ENCODE results near the gene EIF4G1.

DNA sequence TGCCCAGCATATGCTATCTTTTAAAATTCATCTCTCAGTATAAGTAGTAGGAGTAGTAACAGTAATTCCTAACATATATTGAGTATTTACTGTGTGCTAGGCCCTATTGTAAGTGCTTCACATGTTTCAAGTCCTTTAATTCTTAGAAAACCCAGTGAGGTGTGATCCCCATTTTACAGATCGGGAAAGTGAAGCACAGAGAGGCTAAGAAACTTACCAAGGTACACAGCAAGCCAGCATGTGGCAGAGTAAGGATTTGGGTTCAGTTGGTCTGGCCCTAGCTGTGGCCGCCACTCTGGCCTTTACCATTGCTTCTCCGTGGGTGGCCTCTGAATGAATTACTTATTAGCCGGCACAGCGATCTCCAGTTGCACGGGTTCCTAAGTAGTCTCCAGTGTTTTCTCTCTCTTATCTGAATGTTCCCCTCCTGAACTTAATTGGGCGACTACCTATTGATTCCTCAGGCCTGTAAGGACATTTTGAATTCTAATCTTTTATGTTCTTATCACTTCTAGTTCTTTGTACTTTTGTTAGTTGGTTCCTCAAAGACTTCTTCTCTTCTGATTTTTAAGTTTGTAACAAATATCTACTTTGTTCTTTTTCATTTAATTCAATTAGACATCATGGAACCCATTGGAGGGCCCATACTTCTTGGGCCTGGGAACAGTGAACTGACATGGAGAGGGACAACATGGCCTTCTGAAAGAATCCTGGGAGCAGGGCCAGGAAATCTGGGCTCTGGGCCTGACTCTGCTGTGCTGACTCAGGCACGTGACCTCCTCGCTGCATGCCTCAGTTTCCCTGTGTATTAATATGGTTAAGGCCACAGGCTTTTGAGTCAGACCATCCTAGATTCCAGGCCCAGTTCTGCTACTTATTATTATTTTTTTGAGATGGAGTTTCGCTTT lies 35.4 kb downstream of the EIF4G1 start:
- TF ChIP-seq, protein P1, sequence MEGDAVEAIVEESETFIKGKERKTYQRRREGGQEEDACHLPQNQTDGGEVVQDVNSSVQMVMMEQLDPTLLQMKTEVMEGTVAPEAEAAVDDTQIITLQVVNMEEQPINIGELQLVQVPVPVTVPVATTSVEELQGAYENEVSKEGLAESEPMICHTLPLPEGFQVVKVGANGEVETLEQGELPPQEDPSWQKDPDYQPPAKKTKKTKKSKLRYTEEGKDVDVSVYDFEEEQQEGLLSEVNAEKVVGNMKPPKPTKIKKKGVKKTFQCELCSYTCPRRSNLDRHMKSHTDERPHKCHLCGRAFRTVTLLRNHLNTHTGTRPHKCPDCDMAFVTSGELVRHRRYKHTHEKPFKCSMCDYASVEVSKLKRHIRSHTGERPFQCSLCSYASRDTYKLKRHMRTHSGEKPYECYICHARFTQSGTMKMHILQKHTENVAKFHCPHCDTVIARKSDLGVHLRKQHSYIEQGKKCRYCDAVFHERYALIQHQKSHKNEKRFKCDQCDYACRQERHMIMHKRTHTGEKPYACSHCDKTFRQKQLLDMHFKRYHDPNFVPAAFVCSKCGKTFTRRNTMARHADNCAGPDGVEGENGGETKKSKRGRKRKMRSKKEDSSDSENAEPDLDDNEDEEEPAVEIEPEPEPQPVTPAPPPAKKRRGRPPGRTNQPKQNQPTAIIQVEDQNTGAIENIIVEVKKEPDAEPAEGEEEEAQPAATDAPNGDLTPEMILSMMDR (IDR thresholded peaks at IDR 0.05; ENCODE audit: low read depth, low read length, poor library complexity, severe bottlenecking), result no peak
- no peak for TF ChIP-seq EZH2phosphoT487 (IDR thresholded peaks at IDR 0.05; ENCODE audit: borderline replicate concordance, low read length)
